K562 (cell line): Measurements from ENCODE around the gene RABEPK. TPM values are rescaled to one million over a fixed set of nuclear protein-coding genes. Genes with fewer than 3 reads are reported as not detected.

Experiments
- ADNP ChIP-seq: fragments of 200-800 bp; sonication (Bioruptor generic); IDR thresholded peaks from 2 replicates; pipeline ENCODE4 v1.6.1; 2016; ENCODE audit warnings: missing genetic modification characterization, missing compliant biosample characterization
- ELF2 ChIP-seq: fragments of 250-450 bp; sonication (Bioruptor Pico); IDR thresholded peaks from 2 replicates; pipeline ENCODE4 v1.5.0; 2021; ENCODE audit warnings: mild to moderate bottlenecking
- JUND ChIP-seq, 2 experiments: IDR thresholded peaks; 2 replicates in 1 of 2; 3 replicates in 1 of 2; pipeline ENCODE4 v1.6.1; 2011; ENCODE audit warnings: borderline replicate concordance in 2 of 2, low read depth in 2 of 2, low read length in 2 of 2, improper control_type of control experiment in 1 of 2, missing biosample characterization in 1 of 2, missing genetic modification characterization in 1 of 2, missing genetic modification reagents in 1 of 2
- PCBP2 ChIP-seq: fragments of 200-400 bp; formaldehyde crosslinking; IDR thresholded peaks from 2 replicates; pipeline ENCODE4 v1.6.1; 2018; ENCODE audit warnings: low read length, low read depth, mild to moderate bottlenecking, moderate library complexity; ENCODE audit not compliant: poor library complexity, severe bottlenecking
- POLR2A ChIP-seq: fragments of 450-650 bp; conservative IDR thresholded peaks from 2 replicates; pipeline ENCODE4 v1.6.1; 2016
- POLR2G ChIP-seq: fragments of 200-400 bp; formaldehyde crosslinking; IDR thresholded peaks from 2 replicates; pipeline ENCODE4 v1.6.1; 2017; ENCODE audit warnings: low read depth, mild to moderate bottlenecking, antibody characterized with exemption, low read length, moderate library complexity
- RBM39 ChIP-seq: fragments of 200-400 bp; formaldehyde crosslinking; optimal IDR thresholded peaks from 2 replicates; pipeline ENCODE3; 2018; ENCODE audit warnings: low read depth, low read length
- RFX7 ChIP-seq: fragments of 250-450 bp; sonication (Bioruptor Pico); IDR thresholded peaks from 2 replicates; pipeline ENCODE4 v1.5.1; 2021; ENCODE audit warnings: mild to moderate bottlenecking
- RUNX1 ChIP-seq: sonication (generic); IDR thresholded peaks from 2 replicates; pipeline ENCODE4 v1.6.1; 2016; ENCODE audit warnings: antibody characterized with exemption, low read depth
- SAP30 ChIP-seq: fragments of 200-600 bp; sonication (generic); IDR thresholded peaks from 2 replicates; pipeline ENCODE4 v1.6.1; 2012; ENCODE audit warnings: borderline replicate concordance, low read depth, mild to moderate bottlenecking, moderate library complexity, low read length, control low read depth, inconsistent platforms; ENCODE audit not compliant: insufficient read depth, poor library complexity, severe bottlenecking
- SMARCB1 ChIP-seq: IDR thresholded peaks from 2 replicates; pipeline ENCODE4 v1.6.1; 2011; ENCODE audit warnings: improper control_type of control experiment, low read depth; ENCODE audit not compliant: insufficient read length
- SP1 ChIP-seq: sonication (generic); formaldehyde crosslinking; IDR thresholded peaks from 2 replicates; pipeline ENCODE4 v1.8.1; 2022; ENCODE audit warnings: mild to moderate bottlenecking, missing genetic modification reagents
- SRF ChIP-seq, 2 experiments: fragments of 250-450, 450-650 bp in 1 of 2; sonication (Bioruptor Pico) in 1 of 2; sonication (generic) in 1 of 2; formaldehyde crosslinking; IDR thresholded peaks; 2 replicates each; pipeline versions ENCODE4 v1.5.0 to v1.5.1; 2020 to 2022; ENCODE audit warnings: mild to moderate bottlenecking in 1 of 2, missing genetic modification reagents in 1 of 2
- TBL1XR1 ChIP-seq, 2 experiments: IDR thresholded peaks; 2 replicates each; pipeline ENCODE4 v1.6.1; 2012; ENCODE audit warnings: improper control_type of control experiment in 2 of 2, low read length in 2 of 2, mild to moderate bottlenecking in 1 of 2
- TBP ChIP-seq: optimal IDR thresholded peaks from 2 replicates; pipeline ENCODE3; 2011; ENCODE audit warnings: low read depth, low read length, improper control_type of control experiment
- TOE1 ChIP-seq, 2 experiments: fragments of 450-650 bp in 1 of 2; sonication (generic) in 1 of 2; formaldehyde crosslinking in 1 of 2; IDR thresholded peaks; 2 replicates each; pipeline versions ENCODE4 v1.7.1 to v1.8.0; 2016 to 2022; ENCODE audit warnings: borderline replicate concordance in 2 of 2, mild to moderate bottlenecking in 2 of 2, antibody characterized with exemption in 1 of 2, inconsistent platforms in 1 of 2, low read depth in 1 of 2, missing genetic modification reagents in 1 of 2, moderate library complexity in 1 of 2
- ZNF212 ChIP-seq: fragments of 450-650 bp; formaldehyde crosslinking; IDR thresholded peaks from 2 replicates; pipeline ENCODE4 v1.4.0; 2020; ENCODE audit warnings: mild to moderate bottlenecking
- polyA plus RNA-seq, 8 experiments: library from polyadenylated mRNA; depleted of rRNA in 4 of 8; stranded (reverse) in 5 of 8; unstranded in 3 of 8; fragments of >200 nt; fragmentation: Nextera tagmentation in 2 of 8; fragmentation: Illumina TruSeq in 1 of 8; extraction: Ambion mirVana in 2 of 8; extraction: Trizol in 1 of 8; gene quantifications; 2 replicates each; pipeline versions ENCODE4 v1.2.1 to v1.2.3, GENCODE V29; 2011 to 2014; ENCODE audit warnings: inconsistent platforms in 1 of 8, missing spikeins in 1 of 8
- total RNA-seq, 7 experiments: library from RNA; depleted of rRNA in 6 of 7; stranded (reverse); fragments of >200 nt in 6 of 7; fragmentation: Illumina TruSeq in 2 of 7; extraction: Trizol in 2 of 7; gene quantifications; 2 replicates each; pipeline versions ENCODE4 v1.2.1 to v1.2.3, GENCODE V29; 2011 to 2021; ENCODE audit warnings: low replicate concordance in 1 of 7
- TF ChIP-seq, protein P1 (sequence below), 2 experiments: IDR thresholded peaks; 2 replicates each; pipeline ENCODE4 v1.6.1; 2011; ENCODE audit warnings: borderline replicate concordance in 1 of 2, control low read depth in 1 of 2, low read depth in 1 of 2, low read length in 1 of 2, mild to moderate bottlenecking in 1 of 2, mixed read lengths in 1 of 2, moderate library complexity in 1 of 2; ENCODE audit not compliant: insufficient read depth in 1 of 2, insufficient read length in 1 of 2, poor library complexity in 1 of 2, severe bottlenecking in 1 of 2; ENCODE audit errors: extremely low read depth in 1 of 2
- TF ChIP-seq, protein P2 (sequence below): fragments of 250-450 bp; sonication (Bioruptor Pico); IDR thresholded peaks from 2 replicates; pipeline ENCODE4 v1.8.0; 2021; ENCODE audit warnings: borderline replicate concordance, mild to moderate bottlenecking, moderate library complexity; ENCODE audit not compliant: poor library complexity, severe bottlenecking
- TF ChIP-seq, protein P3 (sequence below), 3 experiments: fragments of 200-800 bp in 1 of 3; fragments of 250-450 bp in 1 of 3; fragments of 450-650 bp in 1 of 3; sonication (Bioruptor Pico) in 1 of 3; sonication (Bioruptor generic) in 1 of 3; formaldehyde crosslinking in 1 of 3; IDR thresholded peaks; 2 replicates each; pipeline versions ENCODE4 v1.6.1 to v1.8.0; 2016 to 2022; ENCODE audit warnings: mild to moderate bottlenecking in 2 of 3, missing genetic modification characterization in 2 of 3, missing compliant biosample characterization in 1 of 3, moderate library complexity in 1 of 3

The RABEPK gene
- total and polyA plus RNA-seq, 9 of the 15 experiments (the other 6 are each of a cell fraction or from before 2014, with no cell fraction given), result 38.3 to 113 (median 52.8) TPM

DNA sequence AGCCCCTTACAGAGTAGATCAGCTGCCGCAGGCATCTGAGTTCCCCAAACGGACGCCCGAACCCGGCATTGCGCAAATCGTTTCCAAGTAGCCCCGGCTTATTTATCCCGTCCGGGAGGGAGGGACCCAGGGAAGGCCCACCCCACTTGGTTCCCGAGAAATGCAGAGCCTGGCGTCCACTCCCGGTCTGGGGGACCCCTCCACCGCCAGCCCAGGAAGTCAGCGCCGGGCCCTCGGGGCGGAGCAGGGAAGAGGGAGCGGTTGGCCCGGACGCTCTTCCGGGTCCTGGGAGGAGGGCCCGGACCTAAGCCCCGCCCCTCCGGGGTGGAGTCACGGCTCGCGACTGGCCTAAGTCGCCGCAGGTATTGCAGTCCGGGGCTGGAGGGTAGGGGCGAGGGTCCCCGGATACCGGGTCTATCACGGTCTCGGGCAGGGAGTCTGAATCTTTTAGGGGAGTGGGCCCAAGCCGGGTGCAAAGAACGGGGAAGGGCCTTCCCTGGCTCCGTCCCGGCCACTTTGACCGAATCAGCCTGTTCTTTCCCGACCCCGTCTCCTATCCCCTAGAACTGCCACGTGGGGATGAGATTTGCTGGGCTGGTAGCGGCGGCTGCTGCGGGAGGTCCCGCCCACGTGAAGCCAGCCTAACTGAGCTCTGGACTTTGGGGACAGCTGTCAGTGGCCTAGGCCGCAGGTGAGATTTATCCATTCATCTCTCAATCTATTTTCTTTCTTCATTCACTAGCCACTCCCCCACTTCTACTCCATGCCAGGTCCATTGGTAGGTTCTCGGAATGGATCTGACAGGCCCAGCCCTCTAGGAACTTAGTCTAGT lies at the start of gene RABEPK (continued):
- TF ChIP-seq, protein P1, sequence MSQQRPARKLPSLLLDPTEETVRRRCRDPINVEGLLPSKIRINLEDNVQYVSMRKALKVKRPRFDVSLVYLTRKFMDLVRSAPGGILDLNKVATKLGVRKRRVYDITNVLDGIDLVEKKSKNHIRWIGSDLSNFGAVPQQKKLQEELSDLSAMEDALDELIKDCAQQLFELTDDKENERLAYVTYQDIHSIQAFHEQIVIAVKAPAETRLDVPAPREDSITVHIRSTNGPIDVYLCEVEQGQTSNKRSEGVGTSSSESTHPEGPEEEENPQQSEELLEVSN (IDR thresholded peaks at IDR 0.05; ENCODE audit: borderline replicate concordance in 1 of 2, extremely low read depth in 1 of 2, insufficient read depth in 1 of 2, insufficient read length in 1 of 2, low read depth in 1 of 2, low read length in 1 of 2, poor library complexity in 1 of 2, severe bottlenecking in 1 of 2), result peak; percentile 43 to 55
- peak in 1 of 2 experiments; percentile 69; a peak in 2 of 4 replicates for TF ChIP-seq SRF (CRISPR knock-in tag; IDR thresholded peaks at IDR 0.05)
- TF ChIP-seq POLR2G, result peak; percentile 98
- TF ChIP-seq RFX7 (CRISPR knock-in tag), result no peak
- TF ChIP-seq RUNX1, result no peak
- TF ChIP-seq RBM39, result peak; percentile 46
- peak; percentile 92 for TF ChIP-seq ELF2 (CRISPR knock-in tag)
- peak; percentile 27; the same call in 1 of the 2 replicates for TF ChIP-seq TOE1 (IDR thresholded peaks at IDR 0.05; ENCODE audit: borderline replicate concordance)
- TF ChIP-seq TOE1 (CRISPR knock-in tag; IDR thresholded peaks at IDR 0.05; ENCODE audit: borderline replicate concordance, low read depth), result no peak
- peak; percentile 92 for TF ChIP-seq SAP30
- TF ChIP-seq, protein P2, sequence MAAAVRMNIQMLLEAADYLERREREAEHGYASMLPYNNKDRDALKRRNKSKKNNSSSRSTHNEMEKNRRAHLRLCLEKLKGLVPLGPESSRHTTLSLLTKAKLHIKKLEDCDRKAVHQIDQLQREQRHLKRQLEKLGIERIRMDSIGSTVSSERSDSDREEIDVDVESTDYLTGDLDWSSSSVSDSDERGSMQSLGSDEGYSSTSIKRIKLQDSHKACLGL, result peak; percentile 65
- peak; percentile 3; the same call in 1 of the 2 replicates for TF ChIP-seq JUND (IDR thresholded peaks at IDR 0.05; ENCODE audit: borderline replicate concordance, low read depth, low read length)
- no peak; the same call in 2 of the 3 replicates for TF ChIP-seq JUND (tag; IDR thresholded peaks at IDR 0.05; ENCODE audit: borderline replicate concordance, low read depth, low read length)
- peak; percentile 95 for TF ChIP-seq POLR2A
- no peak for TF ChIP-seq TBL1XR1 (IDR thresholded peaks at IDR 0.05; ENCODE audit: low read length in 2 of 2)
- TF ChIP-seq, protein P3, sequence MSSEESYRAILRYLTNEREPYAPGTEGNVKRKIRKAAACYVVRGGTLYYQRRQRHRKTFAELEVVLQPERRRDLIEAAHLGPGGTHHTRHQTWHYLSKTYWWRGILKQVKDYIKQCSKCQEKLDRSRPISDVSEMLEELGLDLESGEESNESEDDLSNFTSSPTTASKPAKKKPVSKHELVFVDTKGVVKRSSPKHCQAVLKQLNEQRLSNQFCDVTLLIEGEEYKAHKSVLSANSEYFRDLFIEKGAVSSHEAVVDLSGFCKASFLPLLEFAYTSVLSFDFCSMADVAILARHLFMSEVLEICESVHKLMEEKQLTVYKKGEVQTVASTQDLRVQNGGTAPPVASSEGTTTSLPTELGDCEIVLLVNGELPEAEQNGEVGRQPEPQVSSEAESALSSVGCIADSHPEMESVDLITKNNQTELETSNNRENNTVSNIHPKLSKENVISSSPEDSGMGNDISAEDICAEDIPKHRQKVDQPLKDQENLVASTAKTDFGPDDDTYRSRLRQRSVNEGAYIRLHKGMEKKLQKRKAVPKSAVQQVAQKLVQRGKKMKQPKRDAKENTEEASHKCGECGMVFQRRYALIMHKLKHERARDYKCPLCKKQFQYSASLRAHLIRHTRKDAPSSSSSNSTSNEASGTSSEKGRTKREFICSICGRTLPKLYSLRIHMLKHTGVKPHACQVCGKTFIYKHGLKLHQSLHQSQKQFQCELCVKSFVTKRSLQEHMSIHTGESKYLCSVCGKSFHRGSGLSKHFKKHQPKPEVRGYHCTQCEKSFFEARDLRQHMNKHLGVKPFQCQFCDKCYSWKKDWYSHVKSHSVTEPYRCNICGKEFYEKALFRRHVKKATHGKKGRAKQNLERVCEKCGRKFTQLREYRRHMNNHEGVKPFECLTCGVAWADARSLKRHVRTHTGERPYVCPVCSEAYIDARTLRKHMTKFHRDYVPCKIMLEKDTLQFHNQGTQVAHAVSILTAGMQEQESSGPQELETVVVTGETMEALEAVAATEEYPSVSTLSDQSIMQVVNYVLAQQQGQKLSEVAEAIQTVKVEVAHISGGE (CRISPR knock-in tag; IDR thresholded peaks at IDR 0.05), result peak; percentile 68 to 94 (median 74); a peak in 5 of 6 replicates
- no peak for TF ChIP-seq ZNF212 (CRISPR knock-in tag)
- no peak for TF ChIP-seq SMARCB1
- TF ChIP-seq TBP, result peak; percentile 68
- TF ChIP-seq ADNP (tag), result no peak
- TF ChIP-seq SP1, result peak; percentile 81
- no peak for TF ChIP-seq PCBP2
